OCI-LY7 (cell line): Measurements from ENCODE around the gene JAM3.

ENCODE experiments used
- CTCF ChIP-seq: fragments of 200-600 bp; sonication (generic); conservative IDR thresholded peaks from 2 replicates; pipeline ENCODE4 v1.5.1; 2014; ENCODE audit warnings: mild to moderate bottlenecking, antibody characterized with exemption, low read length, moderate library complexity, mixed read lengths
- EZH2phosphoT487 ChIP-seq: fragments of 200-600 bp; sonication (generic); IDR thresholded peaks from 2 replicates; pipeline ENCODE4 v1.6.1; 2018; ENCODE audit warnings: low read depth, borderline replicate concordance, mild to moderate bottlenecking, mixed run types, antibody characterized with exemption, low read length, moderate library complexity, mixed read lengths

GRCh38 chr11:134032043-134032442 lies 36.8 kb upstream of the JAM3 start:
- TF ChIP-seq CTCF (no peak), EZH2phosphoT487 (no peak)
